ENCODE data around the gene KRT80.
A peak's percentile ranks its signal among the peaks of the same experiment; 100 is the strongest.

DNA sequence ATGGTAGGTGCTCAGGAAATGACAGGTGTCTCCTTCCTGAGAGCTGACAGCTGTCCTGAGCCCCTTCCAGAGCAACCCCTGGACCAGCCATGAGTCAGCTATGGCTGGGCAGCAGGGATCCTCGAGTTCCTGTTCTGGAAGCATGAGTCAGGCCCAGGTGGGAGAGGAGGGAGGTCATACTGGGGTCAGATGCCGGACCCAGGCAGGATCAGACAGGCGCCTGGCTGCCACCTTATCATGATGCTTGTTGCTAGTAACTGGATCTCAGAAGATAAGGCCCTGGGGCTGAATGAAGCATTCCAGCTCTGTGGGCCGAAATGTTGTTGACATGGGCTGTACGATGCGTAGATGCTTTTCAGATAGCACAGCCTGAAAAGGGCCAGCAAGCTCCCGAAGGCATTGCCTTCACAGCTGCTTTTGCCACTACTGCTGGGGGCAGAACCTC is 23.8 kb upstream of the KRT80 start:
- TF ChIP-seq POLR2AphosphoS5 (IDR thresholded peaks at IDR 0.05; ENCODE audit: insufficient read depth, low read depth, low read length) (peak; percentile 95), EZH2 (IDR thresholded peaks at IDR 0.05; ENCODE audit: borderline replicate concordance, low read depth, low read length, severe bottlenecking) (no peak), POLR2A (IDR thresholded peaks at IDR 0.05; ENCODE audit: low read depth, low read length) (peak; percentile 28), GATA2 (IDR thresholded peaks at IDR 0.05; ENCODE audit: insufficient read depth, insufficient read length, low read depth, low read length) (peak; percentile 96), FOS (IDR thresholded peaks at IDR 0.05; ENCODE audit: borderline replicate concordance, insufficient read depth, low read length) (peak; percentile 98), MYC (IDR thresholded peaks at IDR 0.05; ENCODE audit: low read depth, low read length) (peak; percentile 54)
- TF ChIP-seq, protein P1, sequence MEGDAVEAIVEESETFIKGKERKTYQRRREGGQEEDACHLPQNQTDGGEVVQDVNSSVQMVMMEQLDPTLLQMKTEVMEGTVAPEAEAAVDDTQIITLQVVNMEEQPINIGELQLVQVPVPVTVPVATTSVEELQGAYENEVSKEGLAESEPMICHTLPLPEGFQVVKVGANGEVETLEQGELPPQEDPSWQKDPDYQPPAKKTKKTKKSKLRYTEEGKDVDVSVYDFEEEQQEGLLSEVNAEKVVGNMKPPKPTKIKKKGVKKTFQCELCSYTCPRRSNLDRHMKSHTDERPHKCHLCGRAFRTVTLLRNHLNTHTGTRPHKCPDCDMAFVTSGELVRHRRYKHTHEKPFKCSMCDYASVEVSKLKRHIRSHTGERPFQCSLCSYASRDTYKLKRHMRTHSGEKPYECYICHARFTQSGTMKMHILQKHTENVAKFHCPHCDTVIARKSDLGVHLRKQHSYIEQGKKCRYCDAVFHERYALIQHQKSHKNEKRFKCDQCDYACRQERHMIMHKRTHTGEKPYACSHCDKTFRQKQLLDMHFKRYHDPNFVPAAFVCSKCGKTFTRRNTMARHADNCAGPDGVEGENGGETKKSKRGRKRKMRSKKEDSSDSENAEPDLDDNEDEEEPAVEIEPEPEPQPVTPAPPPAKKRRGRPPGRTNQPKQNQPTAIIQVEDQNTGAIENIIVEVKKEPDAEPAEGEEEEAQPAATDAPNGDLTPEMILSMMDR (IDR thresholded peaks at IDR 0.05; ENCODE audit: extremely low read depth in 1 of 2, insufficient read depth in 1 of 2, low read depth in 1 of 2, low read length in 2 of 2), result no peak
- TF ChIP-seq, protein P2, sequence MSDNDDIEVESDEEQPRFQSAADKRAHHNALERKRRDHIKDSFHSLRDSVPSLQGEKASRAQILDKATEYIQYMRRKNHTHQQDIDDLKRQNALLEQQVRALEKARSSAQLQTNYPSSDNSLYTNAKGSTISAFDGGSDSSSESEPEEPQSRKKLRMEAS (IDR thresholded peaks at IDR 0.05; ENCODE audit: insufficient read depth, insufficient read length), result no peak

Data from endothelial cell of umbilical vein (primary cell).